Ishikawa (cell line): Measurements from ENCODE around the gene TMEM17.

Experiments used
- CEBPB ChIP-seq: IDR thresholded peaks from 2 replicates; pipeline ENCODE4 v1.6.1; 2012
- FOXM1 ChIP-seq: IDR thresholded peaks from 2 replicates; pipeline ENCODE4 v1.6.1; 2012; ENCODE audit warnings: low read depth, borderline replicate concordance
- RAD21 ChIP-seq: IDR thresholded peaks from 2 replicates; pipeline ENCODE4 v1.6.1; 2012; ENCODE audit warnings: low read depth
- TAF1 ChIP-seq: IDR thresholded peaks from 2 replicates; pipeline ENCODE4 v1.6.1; 2012; ENCODE audit warnings: low read depth, mild to moderate bottlenecking
- TCF12 ChIP-seq: IDR thresholded peaks from 2 replicates; pipeline ENCODE4 v1.6.1; 2012; ENCODE audit warnings: low read depth
- TF ChIP-seq, protein P1 (sequence below): IDR thresholded peaks from 2 replicates; pipeline ENCODE4 v1.6.1; 2012

DNA sequence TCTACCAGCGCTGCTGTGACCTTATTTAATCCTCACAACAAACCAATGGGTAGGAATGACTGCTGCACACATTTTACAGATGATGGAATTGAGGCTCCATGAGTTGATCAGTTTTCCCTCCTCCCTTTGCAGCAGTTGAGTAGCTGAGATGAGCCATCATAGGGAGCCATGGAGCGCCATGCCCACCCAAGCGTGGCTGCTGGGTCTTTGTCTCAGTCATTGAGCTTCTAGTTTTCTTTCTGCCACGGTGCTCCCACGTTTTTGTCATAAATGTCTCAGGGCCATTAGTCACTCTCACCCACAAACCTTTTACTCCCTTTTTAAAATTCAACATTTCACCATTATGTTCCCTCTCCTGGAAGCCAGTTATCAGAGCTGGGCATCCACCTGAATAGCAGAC is 45.8 kb downstream of the TMEM17 start:
- TF ChIP-seq CEBPB (no peak), RAD21 (no peak), FOXM1 (no peak), TAF1 (no peak), TCF12 (no peak)
- TF ChIP-seq, protein P1, sequence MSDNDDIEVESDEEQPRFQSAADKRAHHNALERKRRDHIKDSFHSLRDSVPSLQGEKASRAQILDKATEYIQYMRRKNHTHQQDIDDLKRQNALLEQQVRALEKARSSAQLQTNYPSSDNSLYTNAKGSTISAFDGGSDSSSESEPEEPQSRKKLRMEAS: no peak
